ENCODE data around the gene BACE1-AS. TPM values are rescaled to one million over a fixed set of nuclear protein-coding genes. Genes with fewer than 3 reads are reported as not detected.

BACE1-AS gene
- total RNA-seq, 1 donor from 2014 or later: 6.6 TPM

DNA sequence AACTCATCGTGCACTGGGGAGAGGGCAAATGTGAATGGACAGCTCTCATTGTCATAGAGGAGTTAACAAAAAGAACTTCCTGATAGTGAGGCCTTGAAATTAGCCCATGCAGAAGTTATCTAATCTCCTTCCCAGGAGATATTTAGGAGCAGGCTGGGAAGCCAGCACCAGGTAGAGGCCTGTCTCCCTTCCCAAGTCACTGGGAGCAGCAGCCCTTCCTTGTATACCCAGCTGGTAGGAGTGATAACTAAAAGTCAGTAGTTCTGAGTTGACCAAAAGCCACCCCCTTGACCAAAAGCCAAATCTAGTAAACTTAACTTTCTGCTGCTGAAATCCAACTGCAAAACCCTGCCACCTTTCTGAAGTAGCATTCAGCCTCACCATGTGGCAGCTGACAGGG, 1.4 kb upstream of the BACE1-AS start:
- no peak for DNase-seq (ENCODE audit: low spot score)

DNA sequence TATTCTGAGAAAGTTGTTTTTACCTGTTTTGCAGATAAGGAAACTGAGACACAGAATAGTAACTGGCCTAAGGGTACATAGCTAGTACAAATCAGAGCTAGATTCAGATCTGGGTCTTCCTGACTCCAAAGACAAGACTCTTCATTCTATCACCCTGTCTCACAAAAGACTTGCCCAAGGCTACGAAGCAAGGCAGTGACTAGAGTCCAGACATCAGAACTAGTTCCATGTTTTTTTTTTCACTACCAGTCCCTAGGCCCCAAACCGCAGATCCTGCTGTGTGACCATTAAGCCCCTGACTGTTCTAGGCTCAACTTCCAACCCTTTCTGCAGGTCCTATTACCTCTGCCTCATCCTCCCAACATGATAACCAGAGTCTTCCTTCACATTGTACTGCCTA, 1.5 kb downstream of the BACE1-AS start:
- DNase-seq (ENCODE audit: low spot score): no peak

DNA sequence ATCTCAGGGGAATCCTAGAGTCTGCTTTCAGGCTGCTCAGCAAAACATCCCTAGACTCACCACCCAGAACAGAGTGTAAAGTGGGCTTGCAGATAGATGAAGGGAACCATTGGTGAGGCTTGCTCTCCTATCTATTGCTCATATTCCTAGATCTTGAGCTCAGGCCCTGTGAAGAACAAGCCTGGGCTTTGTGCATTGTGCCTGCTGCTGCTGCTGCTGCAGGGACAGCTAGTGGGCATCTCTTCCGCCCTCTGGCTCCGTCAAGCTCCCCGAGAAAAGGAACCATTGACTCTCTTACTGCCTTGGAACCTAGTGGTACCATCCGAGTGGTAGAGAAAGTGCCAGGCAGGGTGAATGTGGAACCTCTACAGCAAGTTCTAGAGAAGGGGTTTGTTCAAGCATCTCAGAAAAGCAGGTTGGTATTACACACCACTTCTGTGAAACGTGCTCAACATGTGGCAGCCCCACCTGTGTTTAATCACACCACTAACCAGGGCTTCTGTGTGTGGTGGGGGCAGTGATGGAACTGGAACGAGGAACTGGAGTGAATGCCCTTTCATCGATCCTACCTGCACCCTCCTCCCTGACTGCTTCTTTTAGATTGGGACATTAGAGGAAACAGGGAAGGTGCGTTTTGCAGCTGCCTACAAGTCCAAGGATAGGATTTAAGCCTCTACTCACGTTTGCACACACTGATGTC, 4.4 kb downstream of the BACE1-AS start:
- no peak for DNase-seq (ENCODE audit: low spot score)

DNA sequence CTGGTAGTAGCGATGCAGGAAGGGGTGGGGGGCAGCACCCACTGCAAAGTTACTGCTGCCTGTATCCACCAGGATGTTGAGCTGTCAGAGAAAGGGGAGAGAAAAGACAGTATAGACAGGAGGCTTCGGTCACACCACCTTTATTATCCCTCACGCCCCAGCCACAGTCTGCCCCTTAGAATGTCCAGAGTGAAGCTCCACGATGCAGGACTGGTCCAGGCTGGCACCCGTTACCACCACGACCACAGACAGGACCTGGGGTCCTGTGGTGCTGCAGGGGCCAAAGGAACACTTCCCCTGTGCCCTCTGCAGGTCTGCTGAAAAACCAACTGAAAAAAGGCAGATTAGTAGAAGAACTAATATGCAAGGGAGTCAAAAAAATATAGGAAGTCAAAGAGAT, 5.7 kb downstream of the BACE1-AS start:
- no peak for DNase-seq (ENCODE audit: low spot score)

DNA sequence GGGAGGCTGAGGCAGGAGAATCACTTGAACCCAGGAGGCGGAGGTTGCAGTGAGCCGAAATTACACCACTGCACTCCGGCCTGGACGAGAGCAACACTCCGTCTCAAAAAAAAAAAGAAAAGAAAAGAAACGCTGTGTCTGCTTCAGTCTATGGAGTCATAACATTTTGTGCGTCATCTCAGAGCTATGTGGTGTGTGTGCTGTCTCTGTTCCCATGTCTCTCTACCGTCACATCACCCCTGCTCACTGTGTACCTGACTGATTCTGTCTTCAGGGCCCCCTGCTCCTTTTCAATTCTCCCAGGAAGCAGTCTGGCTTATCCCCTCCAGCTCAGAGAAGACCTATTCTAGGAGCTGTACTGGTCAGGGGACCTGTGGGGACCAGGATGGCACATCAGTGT, 7.0 kb downstream of the BACE1-AS start:
- no peak for DNase-seq (ENCODE audit: low spot score)

DNA sequence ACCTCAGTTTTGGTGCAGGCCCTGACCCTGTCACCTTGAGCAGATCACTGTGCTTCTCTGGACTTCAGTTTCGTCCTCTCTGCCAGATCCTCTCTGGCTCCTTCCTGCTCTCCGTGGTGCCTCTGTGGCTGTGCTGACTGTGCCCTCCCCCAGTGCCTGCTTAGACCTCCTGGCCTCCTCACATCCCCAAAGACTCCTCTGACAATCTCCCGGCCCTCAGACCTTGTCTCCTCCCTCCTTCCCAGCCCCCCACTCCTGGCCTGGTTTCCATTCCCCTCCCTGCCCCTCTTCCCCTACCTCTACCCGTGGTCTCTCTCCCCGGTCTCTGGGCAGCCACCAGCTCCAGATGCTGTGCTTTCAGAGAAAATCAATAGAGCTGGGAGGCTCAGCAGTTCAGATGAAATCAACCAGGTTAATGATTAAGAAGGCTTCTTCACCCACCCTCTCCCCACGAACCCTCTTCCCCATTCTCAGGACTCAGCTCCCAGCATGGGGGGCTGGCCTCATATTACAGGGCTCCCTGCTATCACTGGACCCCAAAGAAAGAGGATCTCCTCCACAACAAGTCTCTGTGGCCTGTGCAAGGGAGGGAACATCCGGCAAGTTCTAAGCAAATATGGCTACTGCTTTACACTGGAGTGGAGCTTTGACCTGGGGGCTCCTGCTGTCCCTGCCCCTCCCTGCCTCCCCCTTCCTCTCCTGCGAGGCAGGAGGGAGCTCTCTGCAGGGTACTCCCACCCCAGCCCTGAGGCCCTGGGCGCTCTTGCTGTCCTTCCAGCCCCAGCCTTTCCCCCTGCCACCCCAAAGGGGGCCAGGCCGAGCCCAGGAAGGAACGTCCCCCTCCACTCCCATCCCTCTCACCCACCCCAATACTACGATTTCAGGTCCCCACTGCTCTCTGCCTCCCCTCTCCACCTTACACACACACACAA, 8.5 kb downstream of the BACE1-AS start:
- DNase-seq (ENCODE audit: low spot score): no peak

DNA sequence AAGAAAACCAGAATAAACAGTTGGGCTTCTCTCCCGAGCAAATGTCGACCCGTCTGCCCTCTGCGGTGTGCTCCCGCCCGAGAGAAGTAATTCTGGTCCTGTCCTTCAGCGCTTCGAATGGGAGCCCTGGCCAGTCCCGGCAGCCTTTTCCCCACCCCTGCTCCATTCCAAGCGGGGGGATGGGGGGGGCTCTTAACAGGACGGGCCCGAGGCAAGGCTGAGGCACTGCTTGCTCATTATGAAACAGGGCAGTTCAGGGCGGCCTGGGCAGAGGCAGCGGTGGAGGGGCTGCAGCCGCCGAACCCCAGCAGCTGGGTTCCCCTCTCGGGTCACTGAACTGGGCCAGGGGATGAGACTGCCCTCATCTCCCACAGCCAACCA, 9.1 kb downstream of the BACE1-AS start:
- DNase-seq (ENCODE audit: low spot score): no peak

DNA sequence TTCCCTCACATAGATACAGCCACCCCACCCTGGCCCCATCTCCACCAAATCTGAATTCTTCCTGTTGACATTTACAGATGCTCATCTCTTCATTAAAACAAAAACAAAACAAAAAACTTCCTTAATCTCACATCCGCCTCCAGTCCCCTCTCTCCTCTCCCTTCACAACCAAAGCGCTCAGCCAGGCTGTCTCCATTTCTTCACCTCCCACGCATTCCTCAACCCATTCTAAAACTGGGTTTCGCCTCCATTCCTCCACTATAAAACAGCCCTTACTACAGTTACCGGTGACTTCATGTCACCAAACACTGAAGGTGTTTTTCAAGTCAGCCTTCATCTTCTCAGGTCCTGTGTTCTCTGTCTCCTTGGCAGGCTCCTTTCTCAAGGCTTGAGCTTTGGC, 9.6 kb downstream of the BACE1-AS start:
- DNase-seq (ENCODE audit: low spot score): no peak

DNA sequence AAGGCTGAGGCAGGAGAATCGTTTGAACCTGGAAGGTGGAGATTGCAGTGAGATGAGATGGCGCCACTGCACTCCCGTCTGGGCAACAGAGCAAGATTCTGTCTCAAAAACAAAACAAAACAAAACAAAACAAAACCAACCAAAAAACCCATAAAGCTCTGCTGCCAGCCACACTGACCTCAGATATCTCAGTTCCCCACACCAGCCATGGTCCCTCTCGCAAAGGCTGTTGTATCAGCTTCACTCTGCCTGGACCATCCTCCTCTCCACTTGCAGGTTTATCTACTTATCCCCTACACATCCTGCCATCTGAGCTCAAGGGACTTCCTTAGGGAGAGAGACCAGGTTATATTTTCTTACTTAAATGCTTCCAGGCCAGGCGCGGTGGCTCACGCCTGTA, 11.1 kb downstream of the BACE1-AS start:
- DNase-seq (ENCODE audit: low spot score): no peak

DNA sequence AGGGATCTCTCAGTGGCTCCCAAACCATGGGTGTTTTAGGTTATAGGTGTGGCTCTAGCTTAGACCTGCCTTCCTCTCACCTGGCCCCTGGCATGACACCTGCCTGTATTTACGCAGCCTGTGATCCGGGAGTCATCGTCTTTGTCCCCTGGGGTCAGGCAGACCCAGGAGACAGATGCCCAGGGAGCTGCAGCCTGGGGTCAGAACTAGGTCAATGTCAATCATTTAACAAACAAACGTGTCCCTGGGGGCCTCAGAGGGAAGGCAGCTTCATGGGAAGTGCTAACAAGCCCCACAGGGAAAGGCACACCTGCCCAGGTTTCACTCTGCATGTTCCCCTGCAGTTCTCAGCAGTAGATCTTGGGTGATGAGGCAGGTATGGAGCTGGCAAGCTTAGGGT, 12.0 kb downstream of the BACE1-AS start:
- no peak for DNase-seq (ENCODE audit: low spot score)

DNA sequence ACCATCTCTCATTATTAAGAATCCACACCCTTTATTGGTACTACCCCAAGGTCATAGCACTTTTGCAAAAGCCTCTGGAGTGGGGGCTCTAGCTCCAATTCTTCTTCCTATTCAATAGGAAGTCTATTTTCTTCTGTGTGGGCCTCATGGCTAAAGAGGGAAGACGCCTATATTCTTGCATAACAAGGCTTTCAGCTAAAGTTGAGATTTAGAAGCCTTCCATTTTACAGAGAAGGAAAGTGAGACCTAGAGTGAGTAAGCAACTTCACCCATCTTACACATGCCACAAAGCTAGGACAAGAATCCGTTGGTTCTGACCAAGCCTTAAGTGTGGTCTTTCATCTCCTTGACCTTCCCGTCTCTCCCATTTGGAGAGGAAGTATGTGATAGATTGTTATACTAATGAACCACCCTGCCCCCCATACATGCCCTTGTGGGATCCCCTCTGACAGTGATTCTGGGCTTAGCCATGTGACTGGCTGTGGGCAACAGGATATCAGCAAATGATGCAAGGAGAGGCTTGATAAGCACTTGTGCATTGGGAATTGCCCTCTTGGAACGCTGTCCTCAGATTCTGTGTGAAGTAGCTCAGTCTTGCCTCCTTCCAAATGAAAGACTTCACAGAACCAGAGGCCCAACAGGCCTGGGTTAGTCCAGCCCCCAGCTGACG, 12.6 kb downstream of the BACE1-AS start:
- DNase-seq (ENCODE audit: low spot score): no peak

DNA sequence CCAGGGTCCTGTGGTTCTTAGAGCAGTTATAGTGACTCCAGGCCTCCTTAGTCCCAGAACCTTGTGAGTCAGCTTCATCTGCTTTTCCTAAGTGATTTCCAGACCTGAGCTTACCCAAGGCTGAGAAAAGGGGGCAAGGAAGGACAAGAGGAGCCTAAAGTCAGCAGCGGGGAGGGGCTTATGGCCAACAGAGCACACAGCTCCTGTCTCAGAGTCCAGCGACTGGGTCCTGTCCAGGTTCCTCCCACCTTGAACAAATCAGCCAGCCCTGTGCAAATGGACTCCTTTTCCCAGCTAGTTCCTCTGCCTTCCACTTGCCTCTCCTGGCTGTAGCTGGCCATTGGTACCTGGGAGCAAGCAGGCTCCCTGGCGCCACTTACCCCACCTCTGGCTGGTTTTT, 14.0 kb downstream of the BACE1-AS start:
- DNase-seq (ENCODE audit: low spot score): no peak

DNA sequence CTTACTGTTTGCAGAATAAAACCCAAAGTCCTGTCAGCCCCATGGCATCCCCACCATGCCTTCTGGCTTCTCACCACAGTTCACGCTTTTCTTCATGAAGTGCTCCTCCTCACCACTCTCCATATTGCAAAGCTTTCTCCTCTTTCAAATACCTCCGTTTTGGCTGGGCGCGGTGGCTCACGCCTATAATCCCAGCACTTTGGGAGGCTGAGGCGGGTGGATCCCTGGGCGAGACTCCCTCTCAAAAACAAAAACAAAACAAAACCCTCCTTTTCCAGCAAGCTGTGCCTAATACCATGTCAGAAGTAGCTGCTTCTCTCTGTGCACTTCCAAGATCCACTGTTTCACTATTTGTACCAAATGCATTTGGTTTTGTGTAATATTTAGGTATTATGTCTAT, 18.2 kb downstream of the BACE1-AS start:
- peak; percentile 43 for DNase-seq (ENCODE audit: low spot score)

DNA sequence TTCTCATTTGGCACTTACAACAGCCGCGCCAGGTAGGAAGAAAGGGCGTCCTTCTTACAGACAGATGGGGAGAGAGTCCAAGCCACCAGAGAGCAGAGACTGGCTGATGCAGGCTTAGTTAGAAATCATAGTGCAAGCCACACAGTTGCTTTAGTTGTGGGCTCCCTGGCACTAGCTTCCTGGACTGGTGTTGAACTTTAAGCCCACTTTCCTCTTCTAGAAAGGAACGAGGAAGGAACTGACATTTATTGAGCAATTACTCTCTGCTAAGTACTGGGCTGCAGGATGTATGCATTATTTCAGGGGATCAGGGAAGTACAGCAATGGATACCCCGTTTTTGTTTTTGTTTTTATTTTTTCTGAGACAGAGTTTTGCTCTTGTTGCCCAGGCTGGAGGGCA, 21.9 kb downstream of the BACE1-AS start:
- DNase-seq (ENCODE audit: low spot score): no peak

DNA sequence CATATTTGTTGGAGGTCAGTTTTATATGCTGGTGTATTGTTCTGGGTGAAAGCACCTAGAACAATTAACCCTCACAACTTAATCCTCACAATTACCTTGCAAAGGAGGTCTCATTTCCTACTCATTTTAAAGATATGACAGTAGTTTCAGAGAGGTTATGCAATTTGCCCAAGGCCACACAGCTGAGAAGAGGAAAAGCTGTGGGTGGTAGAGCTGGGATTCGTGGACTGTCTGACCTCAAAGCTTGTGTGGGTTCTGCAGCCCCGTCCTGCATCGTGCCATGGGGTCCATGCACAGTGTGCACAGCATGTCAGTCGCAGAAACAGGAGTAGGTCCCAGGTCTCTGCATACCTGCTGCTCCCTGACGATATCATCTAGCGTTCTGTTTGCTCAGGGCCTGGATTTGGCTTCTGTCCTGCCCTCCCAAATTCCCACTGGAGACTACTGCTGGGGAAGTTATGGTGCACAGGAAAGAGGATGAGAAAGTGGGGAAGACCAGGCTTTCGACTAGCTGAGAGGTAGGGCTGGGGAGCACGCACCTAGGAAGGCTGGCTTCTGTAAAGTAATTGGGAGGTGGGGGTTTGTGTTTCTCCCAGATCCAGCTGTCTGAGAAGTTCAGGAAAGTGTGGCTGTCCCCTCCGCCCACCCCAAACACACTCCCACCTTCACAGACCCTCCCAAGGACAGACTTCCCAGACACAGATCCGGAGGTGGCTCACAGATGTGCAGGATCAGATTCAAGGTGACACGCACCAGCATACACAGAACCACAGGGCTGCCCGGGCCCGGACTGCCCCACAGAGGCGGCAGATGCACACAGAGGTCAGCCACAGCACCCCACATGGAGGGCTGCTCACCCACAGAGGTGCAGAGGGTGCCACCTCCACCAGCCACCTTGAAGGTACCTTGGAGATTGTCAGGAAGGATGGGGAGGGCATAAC, 23.0 kb downstream of the BACE1-AS start:
- no peak for DNase-seq (ENCODE audit: low spot score)

DNA sequence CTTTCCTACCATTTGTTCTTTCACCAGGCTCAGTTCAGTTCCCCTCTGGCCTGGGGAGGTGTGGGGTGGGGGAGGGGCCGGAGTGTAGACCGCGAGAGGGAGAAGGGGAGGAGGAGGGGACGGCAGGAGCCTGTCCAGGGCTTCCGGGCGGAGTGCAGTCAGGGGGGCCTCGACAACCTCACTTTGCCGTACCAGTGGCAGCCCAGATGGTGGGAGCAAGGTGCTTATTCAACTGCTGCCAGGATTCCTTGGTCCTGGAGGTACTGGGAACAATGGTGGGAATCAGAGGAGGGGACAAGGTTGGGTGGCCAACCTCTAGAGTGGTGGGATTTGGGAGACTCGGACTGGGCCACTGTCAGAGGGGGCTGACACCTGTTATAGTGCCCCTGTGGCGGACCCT, 23.7 kb downstream of the BACE1-AS start:
- no peak for DNase-seq (ENCODE audit: low spot score)

DNA sequence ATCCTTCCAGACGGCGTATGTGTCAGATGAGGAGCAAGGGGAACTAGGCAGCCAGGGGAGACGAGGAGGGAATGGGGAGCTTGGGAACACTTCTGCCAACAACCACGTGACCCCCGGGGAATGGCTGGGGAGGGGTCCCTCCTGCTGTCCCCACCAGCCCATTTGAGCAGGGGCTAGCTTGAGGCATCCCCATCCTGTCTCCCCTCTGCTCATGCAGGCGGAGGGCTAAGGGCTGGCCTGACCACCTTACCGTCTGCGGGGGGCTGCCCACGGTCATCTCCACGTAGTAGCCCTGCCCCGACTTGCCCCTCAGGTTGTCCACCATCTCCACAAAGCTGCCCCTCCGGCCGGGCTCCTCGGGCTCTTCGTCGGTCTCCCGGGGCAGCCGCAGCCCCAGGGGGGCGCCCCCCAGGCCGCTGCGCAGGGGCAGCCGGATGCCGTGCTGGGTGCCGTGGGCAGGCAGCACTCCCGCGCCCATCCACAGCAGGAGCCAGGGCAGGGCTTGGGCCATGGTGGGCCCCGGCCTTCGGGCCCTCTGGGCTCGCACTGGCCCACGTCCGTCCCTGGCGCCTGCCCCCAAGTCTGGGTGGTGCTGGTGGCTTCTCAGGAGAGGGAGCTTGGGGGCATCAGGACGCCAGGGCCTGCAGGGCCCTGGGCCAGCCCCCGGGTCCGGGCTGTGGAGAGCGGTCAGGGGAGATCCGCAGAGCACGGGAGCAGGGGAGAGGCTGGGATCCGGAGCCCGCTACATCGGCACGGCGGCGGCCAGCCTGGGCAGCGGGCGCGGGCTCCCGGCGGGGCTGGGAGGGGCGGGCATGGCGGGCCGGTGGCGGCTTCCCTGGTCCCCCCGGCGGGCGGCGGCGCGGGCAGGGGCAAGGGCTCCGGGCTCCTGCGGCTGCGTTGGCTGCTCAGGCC, 24.4 kb downstream of the BACE1-AS start:
- no peak for DNase-seq (ENCODE audit: low spot score)

DNA sequence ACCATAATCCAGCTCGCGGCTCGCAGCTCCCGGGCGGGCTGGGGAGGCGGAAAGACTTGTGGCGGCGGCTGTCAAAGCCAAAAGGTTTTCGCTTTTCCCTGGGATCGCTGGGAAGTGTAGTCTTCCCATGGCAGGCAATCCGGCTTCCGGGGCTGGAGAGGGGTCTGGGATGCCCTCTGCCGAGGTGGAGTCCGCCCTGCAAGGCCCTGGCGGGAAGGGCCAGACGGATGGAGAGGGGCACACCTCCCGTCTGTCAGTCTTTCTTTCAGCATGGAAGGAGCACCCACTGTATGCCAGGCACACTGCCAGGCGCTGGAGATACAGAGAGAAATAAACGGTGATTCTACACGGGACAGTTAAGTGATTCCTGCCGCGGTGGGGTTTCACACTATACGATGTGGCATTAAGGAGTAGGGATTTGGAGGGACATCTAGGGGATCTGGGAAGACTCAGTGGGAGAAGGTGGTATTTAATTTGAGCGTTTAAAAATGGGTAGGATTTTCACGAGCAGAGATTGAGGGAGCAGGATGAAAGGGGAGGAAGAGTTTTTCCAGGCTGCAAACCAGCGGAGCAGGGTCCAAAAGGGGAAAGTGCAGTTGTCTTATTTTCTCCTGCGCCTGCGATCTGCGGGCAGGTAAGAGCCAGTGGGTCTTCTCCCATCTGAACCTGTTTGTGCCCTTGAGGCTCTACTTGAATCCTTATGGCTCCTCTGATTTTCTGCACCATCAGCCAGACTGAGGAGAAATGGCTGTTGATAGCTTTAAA, 25.2 kb downstream of the BACE1-AS start, which contains the start of gene BACE1:
BACE1 (minus strand) TSS at position 60 of the 765 bp plus-strand sequence. CDS start 461 bp downstream, outside the sequence.
- DNase-seq (ENCODE audit: low spot score): peak; percentile 90

DNA sequence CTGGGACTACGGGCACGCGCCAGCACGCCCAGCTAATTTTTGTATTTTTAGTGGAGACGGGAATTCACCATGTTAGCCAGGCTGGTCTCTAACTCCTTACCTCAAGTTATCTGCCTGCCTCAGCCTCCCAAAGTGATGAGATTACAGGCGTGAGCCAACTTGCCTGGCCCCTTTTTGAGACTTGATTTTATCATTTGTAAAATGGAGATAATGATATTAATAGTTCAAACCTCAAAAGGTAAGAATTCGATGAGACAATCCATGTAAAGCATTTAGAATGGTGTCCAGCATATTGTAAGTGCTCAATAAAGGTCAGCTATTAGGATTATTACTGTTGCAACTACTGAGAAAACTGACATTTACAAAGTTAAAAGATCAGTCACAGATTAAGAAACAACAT, 27.6 kb downstream of the BACE1-AS start:
- DNase-seq (ENCODE audit: low spot score): no peak

All from mesenteric fat pad (tissue), 1 donor.